ENCODE measurements around the gene GPR155. TPM values are rescaled to one million over a fixed set of nuclear protein-coding genes. Genes with fewer than 3 reads are reported as not detected.
A peak's percentile ranks its signal among the peaks of the same experiment; 100 is the strongest.
"Not testable (repeated sequence)": the region's sequence is repeated elsewhere in the genome, so short reads cannot be mapped to it uniquely, and the experiment has no call there.

Gene GPR155
- polyA plus RNA-seq, 3 donors: 3.4 to 7.6 (median 7.0) TPM

DNA sequence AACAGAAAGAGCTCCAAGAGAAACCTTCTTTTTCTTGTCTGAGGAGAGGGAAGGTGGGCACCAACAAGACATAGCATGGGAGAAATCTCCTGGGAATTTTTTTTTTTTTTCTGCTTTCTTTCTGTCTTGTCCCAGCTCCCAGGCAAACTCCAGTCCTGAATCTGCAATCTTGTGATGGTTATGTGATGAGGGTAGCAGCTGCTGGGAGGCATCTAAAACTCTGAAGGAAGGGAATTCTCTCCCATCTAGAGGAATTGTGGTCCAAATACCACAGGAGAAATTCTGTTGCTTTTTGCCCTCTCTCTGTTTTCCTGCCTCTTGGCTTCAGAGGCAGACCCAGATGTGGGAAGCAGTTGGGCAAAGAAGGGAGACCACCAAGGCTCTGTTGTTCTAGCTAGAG is 74.6 kb downstream of the GPR155 start:
- no peaks in the 10 kb centered on the region for H3K4me1 ChIP-seq (ENCODE audit: control insufficient read depth in 1 of 2, insufficient read depth in 2 of 2, low read length in 2 of 2)
- H3K27ac Mint-ChIP-seq: peak overlapping the region in 1 of 7 donors; percentile 15
- intact Hi-C loops (cut with micrococcal nuclease): no loop called here

DNA sequence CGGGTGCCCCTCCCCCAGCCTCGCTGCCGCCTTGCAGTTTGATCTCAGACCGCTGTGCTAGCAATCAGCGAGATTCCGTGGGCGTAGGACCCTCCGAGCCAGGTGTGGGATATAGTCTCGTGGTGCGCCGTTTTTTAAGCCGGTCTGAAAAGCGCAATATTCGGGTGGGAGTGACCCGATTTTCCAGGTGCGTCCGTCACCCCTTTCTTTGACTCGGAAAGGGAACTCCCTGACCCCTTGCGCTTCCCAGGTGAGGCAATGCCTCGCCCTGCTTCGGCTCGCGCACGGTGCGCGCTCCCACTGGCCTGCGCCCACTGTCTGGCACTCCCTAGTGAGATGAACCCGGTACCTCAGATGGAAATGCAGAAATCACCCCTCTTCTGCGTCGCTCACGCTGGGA is 76.8 kb downstream of the GPR155 start:
- H3K36me3 ChIP-seq (replicated peaks in 1 of 2; ENCODE audit: control insufficient read depth in 1 of 2, insufficient read depth in 2 of 2, low read length in 2 of 2): peaks cover 5 to 10% of the 10 kb centered on the region in 2 donors
- WGBS (ENCODE audit: insufficient coverage): no CpG with 5 or more reads among the region's 31 CpGs
- H3K79me2 ChIP-seq (ENCODE audit: insufficient read depth, low read length); H3K9me3 ChIP-seq (replicated peaks in 1 of 2; ENCODE audit: control insufficient read depth in 1 of 2, insufficient read depth in 1 of 2, low read length in 2 of 2); H3K4me1 ChIP-seq (ENCODE audit: control insufficient read depth in 1 of 2, insufficient read depth in 2 of 2, low read length in 2 of 2); intact Hi-C loops (cut with micrococcal nuclease); H3K4me2 ChIP-seq (replicated peaks; ENCODE audit: extremely low read depth, low read length, poor library complexity, severe bottlenecking); DNase-seq; H3K27me3 ChIP-seq (ENCODE audit: control insufficient read depth in 2 of 2, insufficient read depth in 2 of 2, low read length in 2 of 2); H3K9ac ChIP-seq (ENCODE audit: insufficient read depth, low read length, poor library complexity, severe bottlenecking); H3K27ac Mint-ChIP-seq; H2AFZ ChIP-seq (ENCODE audit: insufficient read depth, low read depth, low read length, poor library complexity, severe bottlenecking); H3K9me3 Mint-ChIP-seq; H3K27me3 Mint-ChIP-seq (ENCODE audit: low read depth in 3 of 3); H3K27ac ChIP-seq (ENCODE audit: low read depth in 1 of 2, low read length in 2 of 2); H3K4me3 ChIP-seq (replicated peaks in 1 of 3; ENCODE audit: low read depth in 2 of 3, low read length in 3 of 3); H3K4me3 Mint-ChIP-seq; H4K20me1 ChIP-seq (ENCODE audit: insufficient read depth, low read length); H3K4me1 Mint-ChIP-seq: not testable (repeated sequence)
- H3K36me3 Mint-ChIP-seq: peaks cover 22 to 37% of the 10 kb centered on the region in 2 donors

More for the DNA sequence above, 74.6 kb downstream of the GPR155 start:
- Mint-ChIP-seq H3K36me3 (peaks cover 29 to 44% of the 10 kb centered on the region in 2 donors), H3K4me1 (no peaks in the 10 kb centered on the region), H3K27me3 (ENCODE audit: low read depth in 3 of 3) (peaks cover 0 to 2% (median 0%) of the 10 kb centered on the region in 3 donors), H3K4me3 (no peak overlapping the region), H3K9me3 (no peaks in the 10 kb centered on the region)
- no peak overlapping the region for H3K4me2 ChIP-seq (replicated peaks; ENCODE audit: extremely low read depth, low read length, poor library complexity, severe bottlenecking)
- DNase-seq: no peak
- H3K9ac ChIP-seq (ENCODE audit: insufficient read depth, low read length, poor library complexity, severe bottlenecking): no peak overlapping the region
- H3K79me2 ChIP-seq (ENCODE audit: insufficient read depth, low read length): no peaks in the 10 kb centered on the region
- TF ChIP-seq, protein P1, sequence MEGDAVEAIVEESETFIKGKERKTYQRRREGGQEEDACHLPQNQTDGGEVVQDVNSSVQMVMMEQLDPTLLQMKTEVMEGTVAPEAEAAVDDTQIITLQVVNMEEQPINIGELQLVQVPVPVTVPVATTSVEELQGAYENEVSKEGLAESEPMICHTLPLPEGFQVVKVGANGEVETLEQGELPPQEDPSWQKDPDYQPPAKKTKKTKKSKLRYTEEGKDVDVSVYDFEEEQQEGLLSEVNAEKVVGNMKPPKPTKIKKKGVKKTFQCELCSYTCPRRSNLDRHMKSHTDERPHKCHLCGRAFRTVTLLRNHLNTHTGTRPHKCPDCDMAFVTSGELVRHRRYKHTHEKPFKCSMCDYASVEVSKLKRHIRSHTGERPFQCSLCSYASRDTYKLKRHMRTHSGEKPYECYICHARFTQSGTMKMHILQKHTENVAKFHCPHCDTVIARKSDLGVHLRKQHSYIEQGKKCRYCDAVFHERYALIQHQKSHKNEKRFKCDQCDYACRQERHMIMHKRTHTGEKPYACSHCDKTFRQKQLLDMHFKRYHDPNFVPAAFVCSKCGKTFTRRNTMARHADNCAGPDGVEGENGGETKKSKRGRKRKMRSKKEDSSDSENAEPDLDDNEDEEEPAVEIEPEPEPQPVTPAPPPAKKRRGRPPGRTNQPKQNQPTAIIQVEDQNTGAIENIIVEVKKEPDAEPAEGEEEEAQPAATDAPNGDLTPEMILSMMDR (IDR thresholded peaks at IDR 0.05): no peak
- H3K27ac ChIP-seq (ENCODE audit: low read depth in 1 of 2, low read length in 2 of 2): no peak overlapping the region
- H3K36me3 ChIP-seq (replicated peaks in 1 of 2; ENCODE audit: control insufficient read depth in 1 of 2, insufficient read depth in 2 of 2, low read length in 2 of 2): peaks cover 8 to 16% of the 10 kb centered on the region in 2 donors
- H4K20me1 ChIP-seq (ENCODE audit: insufficient read depth, low read length): no peaks in the 10 kb centered on the region
- H3K9me3 ChIP-seq (replicated peaks in 1 of 2; ENCODE audit: control insufficient read depth in 1 of 2, insufficient read depth in 1 of 2, low read length in 2 of 2): no peaks in the 10 kb centered on the region
- no peak overlapping the region for H2AFZ ChIP-seq (ENCODE audit: insufficient read depth, low read depth, low read length, poor library complexity, severe bottlenecking)
- no peak overlapping the region for H3K4me3 ChIP-seq (replicated peaks in 1 of 3; ENCODE audit: low read depth in 2 of 3, low read length in 3 of 3)
- H3K27me3 ChIP-seq (ENCODE audit: control insufficient read depth in 2 of 2, insufficient read depth in 2 of 2, low read length in 2 of 2): no peaks in the 10 kb centered on the region
